KOPT-K1 (cell line): ENCODE results near the gene SLMAP.

Experiments used
- H3K27ac ChIP-seq: fragments of 200-600 bp; sonication (generic); 2 replicates; pipeline ENCODE4 v1.5.1; 2016; ENCODE audit warnings: antibody characterized with exemption, mild to moderate bottlenecking, low read depth, low read length; ENCODE audit not compliant: poor library complexity, severe bottlenecking
- H3K36me3 ChIP-seq: fragments of 200-600 bp; sonication (generic); 2 replicates; pipeline ENCODE4 v1.5.1; 2017; ENCODE audit warnings: antibody characterized with exemption, mild to moderate bottlenecking, low read length, moderate library complexity; ENCODE audit not compliant: insufficient read depth
- H3K9me3 ChIP-seq: fragments of 200-600 bp; sonication (generic); 2 replicates; pipeline ENCODE4 v1.5.1; 2017; ENCODE audit warnings: antibody characterized with exemption, low read length, mild to moderate bottlenecking; ENCODE audit not compliant: insufficient read depth, poor library complexity, severe bottlenecking

The SLMAP gene

GRCh38 chr3:57770009-57770827 is 14.1 kb downstream of the SLMAP start:
- H3K36me3 ChIP-seq = peaks cover 36% of the 10 kb centered on the region
- H3K9me3 ChIP-seq = no peaks in the 10 kb centered on the region
- H3K27ac ChIP-seq = no peak overlapping the region

GRCh38 chr3:57772251-57772650 is 16.1 kb downstream of the SLMAP start:
- H3K27ac ChIP-seq = no peak overlapping the region
- no peaks in the 10 kb centered on the region for H3K9me3 ChIP-seq
- H3K36me3 ChIP-seq = peaks cover 19% of the 10 kb centered on the region

GRCh38 chr3:57777774-57778173 is 21.7 kb downstream of the SLMAP start:
- no peaks in the 10 kb centered on the region for H3K9me3 ChIP-seq
- H3K27ac ChIP-seq = no peak overlapping the region
- 0 out of 2 replicates have a peak, but pooled peaks cover 5% of the 10 kb centered on the region for H3K36me3 ChIP-seq

- Histone ChIP-seq H3K9me3 (no peaks in the 10 kb centered on the region), H3K27ac (no peak overlapping the region), H3K36me3 (0 out of 2 replicates have a peak, but pooled peaks cover 5% of the 10 kb centered on the region)
These were observed 22.4 kb downstream of the SLMAP start for GRCh38 chr3:57778494-57778893.

GRCh38 chr3:57779666-57780065 is 23.6 kb downstream of the SLMAP start:
- Histone ChIP-seq H3K27ac (no peak overlapping the region), H3K36me3 (0 out of 2 replicates have a peak, but pooled peaks cover 5% of the 10 kb centered on the region), H3K9me3 (no peaks in the 10 kb centered on the region)

GRCh38 chr3:57783186-57784088 is 27.3 kb downstream of the SLMAP start:
- Histone ChIP-seq H3K27ac (no peak overlapping the region), H3K9me3 (no peaks in the 10 kb centered on the region), H3K36me3 (0 out of 2 replicates have a peak, but pooled peaks cover 5% of the 10 kb centered on the region)

- Histone ChIP-seq H3K27ac (no peak overlapping the region), H3K36me3 (0 out of 2 replicates have a peak, but pooled peaks cover 5% of the 10 kb centered on the region), H3K9me3 (no peaks in the 10 kb centered on the region)
These were observed 28.1 kb downstream of the SLMAP start for GRCh38 chr3:57784089-57784735.

- no peak overlapping the region for H3K27ac ChIP-seq
- 0 out of 2 replicates have a peak, but pooled peaks cover 5% of the 10 kb centered on the region for H3K36me3 ChIP-seq
- no peaks in the 10 kb centered on the region for H3K9me3 ChIP-seq
These were observed 29.3 kb downstream of the SLMAP start for GRCh38 chr3:57785446-57785845.

- no peak overlapping the region for H3K27ac ChIP-seq
- H3K9me3 ChIP-seq = no peaks in the 10 kb centered on the region
- no peaks in the 10 kb centered on the region for H3K36me3 ChIP-seq
These were observed 31.9 kb downstream of the SLMAP start for GRCh38 chr3:57787867-57788623.

- Histone ChIP-seq H3K36me3 (no peaks in the 10 kb centered on the region), H3K27ac (no peak overlapping the region), H3K9me3 (no peaks in the 10 kb centered on the region)
These were observed 32.5 kb downstream of the SLMAP start for GRCh38 chr3:57788624-57789018.

GRCh38 chr3:57791245-57791644 is 35.1 kb downstream of the SLMAP start:
- no peaks in the 10 kb centered on the region for H3K9me3 ChIP-seq
- H3K27ac ChIP-seq = no peak overlapping the region
- H3K36me3 ChIP-seq = no peaks in the 10 kb centered on the region

- H3K27ac ChIP-seq = no peak overlapping the region
- H3K9me3 ChIP-seq = no peaks in the 10 kb centered on the region
- H3K36me3 ChIP-seq = no peaks in the 10 kb centered on the region
These were observed 36.1 kb downstream of the SLMAP start for GRCh38 chr3:57792198-57792597.

- no peak overlapping the region for H3K27ac ChIP-seq
- no peaks in the 10 kb centered on the region for H3K36me3 ChIP-seq
- H3K9me3 ChIP-seq = no peaks in the 10 kb centered on the region
These were observed 37.7 kb downstream of the SLMAP start for GRCh38 chr3:57793737-57794187.

GRCh38 chr3:57794501-57794900 is 38.4 kb downstream of the SLMAP start:
- Histone ChIP-seq H3K27ac (no peak overlapping the region), H3K9me3 (no peaks in the 10 kb centered on the region), H3K36me3 (no peaks in the 10 kb centered on the region)
